ENCODE measurements around the gene CCN6.

GRCh38 chr6:112026933-112027332, 27.0 kb upstream of the CCN6 start:
- TF ChIP-seq CTCF (IDR thresholded peaks at IDR 0.05) (no peak), EZH2 (IDR thresholded peaks at IDR 0.05; ENCODE audit: borderline replicate concordance, insufficient read depth, low read depth, low read length, poor library complexity, severe bottlenecking) (no peak)
